ENCODE results near the gene VEZT. TPM values are rescaled to one million over a fixed set of nuclear protein-coding genes. Genes with fewer than 3 reads are reported as not detected.

Gene VEZT
- total and polyA plus RNA-seq, 9 of the 15 experiments (the other 6 are each of a cell fraction or from before 2014, with no cell fraction given), result 16.1 to 61.5 (median 32.6) TPM

DNA sequence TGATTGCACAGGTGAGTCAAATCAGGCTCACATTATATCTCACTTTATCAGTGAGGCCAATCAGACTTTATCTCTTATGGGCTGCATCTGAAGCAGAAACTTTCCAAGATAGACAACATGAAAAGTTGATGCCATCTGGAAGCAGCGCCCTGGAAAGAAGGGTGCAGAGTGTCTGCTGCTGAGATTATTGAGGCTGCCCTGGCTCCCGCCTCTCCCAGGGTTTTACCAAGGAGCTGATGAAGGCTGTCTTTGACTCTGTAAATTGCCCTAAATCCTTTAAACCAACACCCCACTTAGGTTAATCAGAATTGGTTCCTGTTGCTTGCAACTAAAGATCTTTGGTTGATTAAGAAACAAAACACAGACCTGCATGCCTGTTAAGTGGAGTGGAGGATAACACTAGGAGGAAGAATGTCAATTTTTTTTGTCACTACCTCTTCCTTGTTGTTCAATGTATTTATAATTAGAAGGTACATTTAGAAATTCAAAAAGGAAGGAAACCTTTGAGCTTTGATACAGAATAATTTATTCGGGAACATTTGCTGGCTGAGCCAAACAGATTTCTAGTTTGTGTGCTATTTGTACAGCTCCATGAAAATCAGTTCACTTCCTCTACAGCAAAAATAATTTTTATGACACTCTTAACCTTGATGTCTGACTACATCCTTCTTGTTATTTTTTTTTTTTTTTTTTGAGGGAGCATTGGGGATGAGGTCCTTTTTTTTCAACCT, 104.1 kb downstream of the VEZT start (continued):
- TF ChIP-seq RBM25 (IDR thresholded peaks at IDR 0.05; ENCODE audit: low read depth, low read length, severe bottlenecking), result no peak
- TF ChIP-seq, protein P1, sequence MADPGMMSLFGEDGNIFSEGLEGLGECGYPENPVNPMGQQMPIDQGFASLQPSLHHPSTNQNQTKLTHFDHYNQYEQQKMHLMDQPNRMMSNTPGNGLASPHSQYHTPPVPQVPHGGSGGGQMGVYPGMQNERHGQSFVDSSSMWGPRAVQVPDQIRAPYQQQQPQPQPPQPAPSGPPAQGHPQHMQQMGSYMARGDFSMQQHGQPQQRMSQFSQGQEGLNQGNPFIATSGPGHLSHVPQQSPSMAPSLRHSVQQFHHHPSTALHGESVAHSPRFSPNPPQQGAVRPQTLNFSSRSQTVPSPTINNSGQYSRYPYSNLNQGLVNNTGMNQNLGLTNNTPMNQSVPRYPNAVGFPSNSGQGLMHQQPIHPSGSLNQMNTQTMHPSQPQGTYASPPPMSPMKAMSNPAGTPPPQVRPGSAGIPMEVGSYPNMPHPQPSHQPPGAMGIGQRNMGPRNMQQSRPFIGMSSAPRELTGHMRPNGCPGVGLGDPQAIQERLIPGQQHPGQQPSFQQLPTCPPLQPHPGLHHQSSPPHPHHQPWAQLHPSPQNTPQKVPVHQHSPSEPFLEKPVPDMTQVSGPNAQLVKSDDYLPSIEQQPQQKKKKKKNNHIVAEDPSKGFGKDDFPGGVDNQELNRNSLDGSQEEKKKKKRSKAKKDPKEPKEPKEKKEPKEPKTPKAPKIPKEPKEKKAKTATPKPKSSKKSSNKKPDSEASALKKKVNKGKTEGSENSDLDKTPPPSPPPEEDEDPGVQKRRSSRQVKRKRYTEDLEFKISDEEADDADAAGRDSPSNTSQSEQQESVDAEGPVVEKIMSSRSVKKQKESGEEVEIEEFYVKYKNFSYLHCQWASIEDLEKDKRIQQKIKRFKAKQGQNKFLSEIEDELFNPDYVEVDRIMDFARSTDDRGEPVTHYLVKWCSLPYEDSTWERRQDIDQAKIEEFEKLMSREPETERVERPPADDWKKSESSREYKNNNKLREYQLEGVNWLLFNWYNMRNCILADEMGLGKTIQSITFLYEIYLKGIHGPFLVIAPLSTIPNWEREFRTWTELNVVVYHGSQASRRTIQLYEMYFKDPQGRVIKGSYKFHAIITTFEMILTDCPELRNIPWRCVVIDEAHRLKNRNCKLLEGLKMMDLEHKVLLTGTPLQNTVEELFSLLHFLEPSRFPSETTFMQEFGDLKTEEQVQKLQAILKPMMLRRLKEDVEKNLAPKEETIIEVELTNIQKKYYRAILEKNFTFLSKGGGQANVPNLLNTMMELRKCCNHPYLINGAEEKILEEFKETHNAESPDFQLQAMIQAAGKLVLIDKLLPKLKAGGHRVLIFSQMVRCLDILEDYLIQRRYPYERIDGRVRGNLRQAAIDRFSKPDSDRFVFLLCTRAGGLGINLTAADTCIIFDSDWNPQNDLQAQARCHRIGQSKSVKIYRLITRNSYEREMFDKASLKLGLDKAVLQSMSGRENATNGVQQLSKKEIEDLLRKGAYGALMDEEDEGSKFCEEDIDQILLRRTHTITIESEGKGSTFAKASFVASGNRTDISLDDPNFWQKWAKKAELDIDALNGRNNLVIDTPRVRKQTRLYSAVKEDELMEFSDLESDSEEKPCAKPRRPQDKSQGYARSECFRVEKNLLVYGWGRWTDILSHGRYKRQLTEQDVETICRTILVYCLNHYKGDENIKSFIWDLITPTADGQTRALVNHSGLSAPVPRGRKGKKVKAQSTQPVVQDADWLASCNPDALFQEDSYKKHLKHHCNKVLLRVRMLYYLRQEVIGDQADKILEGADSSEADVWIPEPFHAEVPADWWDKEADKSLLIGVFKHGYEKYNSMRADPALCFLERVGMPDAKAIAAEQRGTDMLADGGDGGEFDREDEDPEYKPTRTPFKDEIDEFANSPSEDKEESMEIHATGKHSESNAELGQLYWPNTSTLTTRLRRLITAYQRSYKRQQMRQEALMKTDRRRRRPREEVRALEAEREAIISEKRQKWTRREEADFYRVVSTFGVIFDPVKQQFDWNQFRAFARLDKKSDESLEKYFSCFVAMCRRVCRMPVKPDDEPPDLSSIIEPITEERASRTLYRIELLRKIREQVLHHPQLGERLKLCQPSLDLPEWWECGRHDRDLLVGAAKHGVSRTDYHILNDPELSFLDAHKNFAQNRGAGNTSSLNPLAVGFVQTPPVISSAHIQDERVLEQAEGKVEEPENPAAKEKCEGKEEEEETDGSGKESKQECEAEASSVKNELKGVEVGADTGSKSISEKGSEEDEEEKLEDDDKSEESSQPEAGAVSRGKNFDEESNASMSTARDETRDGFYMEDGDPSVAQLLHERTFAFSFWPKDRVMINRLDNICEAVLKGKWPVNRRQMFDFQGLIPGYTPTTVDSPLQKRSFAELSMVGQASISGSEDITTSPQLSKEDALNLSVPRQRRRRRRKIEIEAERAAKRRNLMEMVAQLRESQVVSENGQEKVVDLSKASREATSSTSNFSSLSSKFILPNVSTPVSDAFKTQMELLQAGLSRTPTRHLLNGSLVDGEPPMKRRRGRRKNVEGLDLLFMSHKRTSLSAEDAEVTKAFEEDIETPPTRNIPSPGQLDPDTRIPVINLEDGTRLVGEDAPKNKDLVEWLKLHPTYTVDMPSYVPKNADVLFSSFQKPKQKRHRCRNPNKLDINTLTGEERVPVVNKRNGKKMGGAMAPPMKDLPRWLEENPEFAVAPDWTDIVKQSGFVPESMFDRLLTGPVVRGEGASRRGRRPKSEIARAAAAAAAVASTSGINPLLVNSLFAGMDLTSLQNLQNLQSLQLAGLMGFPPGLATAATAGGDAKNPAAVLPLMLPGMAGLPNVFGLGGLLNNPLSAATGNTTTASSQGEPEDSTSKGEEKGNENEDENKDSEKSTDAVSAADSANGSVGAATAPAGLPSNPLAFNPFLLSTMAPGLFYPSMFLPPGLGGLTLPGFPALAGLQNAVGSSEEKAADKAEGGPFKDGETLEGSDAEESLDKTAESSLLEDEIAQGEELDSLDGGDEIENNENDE (IDR thresholded peaks at IDR 0.05; ENCODE audit: low read depth, low read length), result no peak
- TF ChIP-seq, protein P2, sequence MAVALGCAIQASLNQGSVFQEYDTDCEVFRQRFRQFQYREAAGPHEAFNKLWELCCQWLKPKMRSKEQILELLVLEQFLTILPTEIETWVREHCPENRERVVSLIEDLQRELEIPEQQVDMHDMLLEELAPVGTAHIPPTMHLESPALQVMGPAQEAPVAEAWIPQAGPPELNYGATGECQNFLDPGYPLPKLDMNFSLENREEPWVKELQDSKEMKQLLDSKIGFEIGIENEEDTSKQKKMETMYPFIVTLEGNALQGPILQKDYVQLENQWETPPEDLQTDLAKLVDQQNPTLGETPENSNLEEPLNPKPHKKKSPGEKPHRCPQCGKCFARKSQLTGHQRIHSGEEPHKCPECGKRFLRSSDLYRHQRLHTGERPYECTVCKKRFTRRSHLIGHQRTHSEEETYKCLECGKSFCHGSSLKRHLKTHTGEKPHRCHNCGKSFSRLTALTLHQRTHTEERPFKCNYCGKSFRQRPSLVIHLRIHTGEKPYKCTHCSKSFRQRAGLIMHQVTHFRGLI (CRISPR knock-in tag; IDR thresholded peaks at IDR 0.05), result no peak
- TF ChIP-seq SMAD4 (CRISPR knock-in tag; conservative IDR thresholded peaks at IDR 0.05), result no peak
- no peak for TF ChIP-seq JUND (IDR thresholded peaks at IDR 0.05; ENCODE audit: borderline replicate concordance, low read depth, low read length)
- no peak for TF ChIP-seq JUND (tag; IDR thresholded peaks at IDR 0.05; ENCODE audit: borderline replicate concordance, low read depth, low read length)
- no peak for TF ChIP-seq ZNF347 (CRISPR knock-in tag; IDR thresholded peaks at IDR 0.05; ENCODE audit: low read depth)
- no peak for TF ChIP-seq CBX1 (IDR thresholded peaks at IDR 0.05; ENCODE audit: low read depth)
- TF ChIP-seq MEF2D (tag; conservative IDR thresholded peaks at IDR 0.05; ENCODE audit: low read depth), result no peak

Data from K562 (cell line).